ENCODE results near the gene SCN10A.

Gene SCN10A

GRCh38 chr3:38800511-38800910, 15.5 kb downstream of the SCN10A start:
- in situ Hi-C loops (cut with HindIII; ENCODE audit: low pct_ligation_motif_present, low pct_unique_long_range_greater_than_20kb, low sequenced_read_pairs) = no loop called here
- no peak for DNase-seq

- in situ Hi-C loops (cut with HindIII; ENCODE audit: low pct_ligation_motif_present, low pct_unique_long_range_greater_than_20kb, low sequenced_read_pairs) = no loop called here
- no peak for DNase-seq
Measured at GRCh38 chr3:38793721-38794120, 22.3 kb downstream of the SCN10A start.

GRCh38 chr3:38792983-38793382, 23.0 kb downstream of the SCN10A start:
- no peak for DNase-seq
- in situ Hi-C loops (cut with HindIII; ENCODE audit: low pct_ligation_motif_present, low pct_unique_long_range_greater_than_20kb, low sequenced_read_pairs) = no loop called here

GRCh38 chr3:38782148-38782547, 33.9 kb downstream of the SCN10A start:
- no peak for DNase-seq
- in situ Hi-C loops (cut with HindIII; ENCODE audit: low pct_ligation_motif_present, low pct_unique_long_range_greater_than_20kb, low sequenced_read_pairs) = no loop called here

GRCh38 chr3:38773528-38773927, 42.5 kb downstream of the SCN10A start:
- in situ Hi-C loops (cut with HindIII; ENCODE audit: low pct_ligation_motif_present, low pct_unique_long_range_greater_than_20kb, low sequenced_read_pairs) = no loop called here
- DNase-seq = no peak

GRCh38 chr3:38763569-38763968, 52.4 kb downstream of the SCN10A start:
- in situ Hi-C loops (cut with HindIII; ENCODE audit: low pct_ligation_motif_present, low pct_unique_long_range_greater_than_20kb, low sequenced_read_pairs) = no loop called here
- DNase-seq = no peak

GRCh38 chr3:38758557-38758956, 57.5 kb downstream of the SCN10A start:
- in situ Hi-C loops (cut with HindIII; ENCODE audit: low pct_ligation_motif_present, low pct_unique_long_range_greater_than_20kb, low sequenced_read_pairs) = no loop called here
- DNase-seq = no peak

- in situ Hi-C loops (cut with HindIII; ENCODE audit: low pct_ligation_motif_present, low pct_unique_long_range_greater_than_20kb, low sequenced_read_pairs) = no loop called here
Measured at GRCh38 chr3:38757721-38758120, 58.3 kb downstream of the SCN10A start.

GRCh38 chr3:38756892-38757291, 59.1 kb downstream of the SCN10A start:
- in situ Hi-C loops (cut with HindIII; ENCODE audit: low pct_ligation_motif_present, low pct_unique_long_range_greater_than_20kb, low sequenced_read_pairs) = no loop called here
- DNase-seq = no peak

More at GRCh38 chr3:38757721-38758120, 58.3 kb downstream of the SCN10A start:
- no peak for DNase-seq

GRCh38 chr3:38755130-38755529, 60.9 kb downstream of the SCN10A start:
- in situ Hi-C loops (cut with HindIII; ENCODE audit: low pct_ligation_motif_present, low pct_unique_long_range_greater_than_20kb, low sequenced_read_pairs) = no loop called here
- no peak for DNase-seq

- DNase-seq = no peak
- in situ Hi-C loops (cut with HindIII; ENCODE audit: low pct_ligation_motif_present, low pct_unique_long_range_greater_than_20kb, low sequenced_read_pairs) = no loop called here
Measured at GRCh38 chr3:38746641-38747040, 69.4 kb downstream of the SCN10A start.

GRCh38 chr3:38743043-38743442, 73.0 kb downstream of the SCN10A start:
- no peak for DNase-seq
- in situ Hi-C loops (cut with HindIII; ENCODE audit: low pct_ligation_motif_present, low pct_unique_long_range_greater_than_20kb, low sequenced_read_pairs) = no loop called here

- in situ Hi-C loops (cut with HindIII; ENCODE audit: low pct_ligation_motif_present, low pct_unique_long_range_greater_than_20kb, low sequenced_read_pairs) = no loop called here
- DNase-seq = no peak
Measured at GRCh38 chr3:38742550-38742949, 73.5 kb downstream of the SCN10A start.

GRCh38 chr3:38740537-38740936, 75.5 kb downstream of the SCN10A start:
- in situ Hi-C loops (cut with HindIII; ENCODE audit: low pct_ligation_motif_present, low pct_unique_long_range_greater_than_20kb, low sequenced_read_pairs) = no loop called here
- no peak for DNase-seq

- in situ Hi-C loops (cut with HindIII; ENCODE audit: low pct_ligation_motif_present, low pct_unique_long_range_greater_than_20kb, low sequenced_read_pairs) = no loop called here
- DNase-seq = no peak
Measured at GRCh38 chr3:38739931-38740330, 76.1 kb downstream of the SCN10A start.

- in situ Hi-C loops (cut with HindIII; ENCODE audit: low pct_ligation_motif_present, low pct_unique_long_range_greater_than_20kb, low sequenced_read_pairs) = no loop called here
- no peak for DNase-seq
Measured at GRCh38 chr3:38739396-38739689, 76.7 kb downstream of the SCN10A start.

- DNase-seq = peak; percentile 57
- in situ Hi-C loops (cut with HindIII; ENCODE audit: low pct_ligation_motif_present, low pct_unique_long_range_greater_than_20kb, low sequenced_read_pairs) = no loop called here
Measured at GRCh38 chr3:38738630-38739395, 77.2 kb downstream of the SCN10A start.

- in situ Hi-C loops (cut with HindIII; ENCODE audit: low pct_ligation_motif_present, low pct_unique_long_range_greater_than_20kb, low sequenced_read_pairs) = no loop called here
- no peak for DNase-seq
Measured at GRCh38 chr3:38731522-38731921, 84.5 kb downstream of the SCN10A start.

- in situ Hi-C loops (cut with HindIII; ENCODE audit: low pct_ligation_motif_present, low pct_unique_long_range_greater_than_20kb, low sequenced_read_pairs) = no loop called here
- DNase-seq = no peak
Measured at GRCh38 chr3:38730281-38730680, 85.7 kb downstream of the SCN10A start.

GRCh38 chr3:38728008-38728407, 88.0 kb downstream of the SCN10A start:
- in situ Hi-C loops (cut with HindIII; ENCODE audit: low pct_ligation_motif_present, low pct_unique_long_range_greater_than_20kb, low sequenced_read_pairs) = no loop called here
- DNase-seq = no peak

- DNase-seq = no peak
- in situ Hi-C loops (cut with HindIII; ENCODE audit: low pct_ligation_motif_present, low pct_unique_long_range_greater_than_20kb, low sequenced_read_pairs) = no loop called here
Measured at GRCh38 chr3:38726751-38727150, 89.3 kb downstream of the SCN10A start.

Measured in ACHN (cell line).